GM19455 (cell line): ENCODE data around the gene HLA-DQB2.
"Not testable (repeated sequence)": the region's sequence is repeated elsewhere in the genome, so short reads cannot be mapped to it uniquely, and the experiment has no call there.

ENCODE experiments used
- ATAC-seq: cut with Tn5 transposase; IDR thresholded peaks from one replicate; pipeline ENCODE4 v1.9.1; 2021; ENCODE audit not compliant: unreplicated experiment

The HLA-DQB2 gene

GRCh38 chr6:32763421-32763820 lies at the start of gene HLA-DQB2:
Gene HLA-DQB2, minus strand, starts transcription at chr6:32763532. Its CDS starts 62 bp downstream, at chr6:32763470.
- no peak for ATAC-seq

- ATAC-seq = no peak
These were observed 45.8 kb upstream of the HLA-DQB2 start for GRCh38 chr6:32809171-32809570.

- ATAC-seq = no peak
These were observed 43.8 kb upstream of the HLA-DQB2 start for GRCh38 chr6:32807020-32807580.

- ATAC-seq = not testable (repeated sequence)
These were observed 42.1 kb upstream of the HLA-DQB2 start for GRCh38 chr6:32805404-32805803.

GRCh38 chr6:32803416-32803815 lies 40.1 kb upstream of the HLA-DQB2 start:
- ATAC-seq = no peak

GRCh38 chr6:32799740-32800139 lies 36.4 kb upstream of the HLA-DQB2 start:
- ATAC-seq = no peak

- no peak for ATAC-seq
These were observed 35.8 kb upstream of the HLA-DQB2 start for GRCh38 chr6:32799168-32799567.

GRCh38 chr6:32796848-32797776 lies 33.8 kb upstream of the HLA-DQB2 start:
- ATAC-seq = no peak

GRCh38 chr6:32794510-32794909 lies 31.2 kb upstream of the HLA-DQB2 start:
- no peak for ATAC-seq

- ATAC-seq = no peak
These were observed 29.6 kb upstream of the HLA-DQB2 start for GRCh38 chr6:32792901-32793435.

- ATAC-seq = no peak
These were observed 27.0 kb upstream of the HLA-DQB2 start for GRCh38 chr6:32790306-32790705.

GRCh38 chr6:32785781-32786533 lies 22.6 kb upstream of the HLA-DQB2 start:
- ATAC-seq = no peak

- ATAC-seq = not testable (repeated sequence)
These were observed 19.6 kb upstream of the HLA-DQB2 start for GRCh38 chr6:32782923-32783322.

- no peak for ATAC-seq
These were observed 15.7 kb upstream of the HLA-DQB2 start for GRCh38 chr6:32779036-32779435.

- ATAC-seq = no peak
These were observed 11.7 kb upstream of the HLA-DQB2 start for GRCh38 chr6:32775071-32775470.

- ATAC-seq = no peak
These were observed 11.1 kb upstream of the HLA-DQB2 start for GRCh38 chr6:32774426-32774825.

- no peak for ATAC-seq
These were observed 9.3 kb upstream of the HLA-DQB2 start for GRCh38 chr6:32772656-32773055.

GRCh38 chr6:32764048-32764447 lies 716 bp upstream of the HLA-DQB2 start:
- no peak for ATAC-seq

- no peak for ATAC-seq
These were observed 1.8 kb downstream of the HLA-DQB2 start for GRCh38 chr6:32761548-32761947.

- ATAC-seq = no peak
These were observed 2.3 kb downstream of the HLA-DQB2 start for GRCh38 chr6:32761072-32761471.

- ATAC-seq = no peak
These were observed 3.7 kb downstream of the HLA-DQB2 start for GRCh38 chr6:32759669-32760068.
